ENCODE data around the gene RPL36.
"Not testable (repeated sequence)": the region's sequence is repeated elsewhere in the genome, so short reads cannot be mapped to it uniquely, and the experiment has no call there.

Gene RPL36

GRCh38 chr19:5698635-5699422 lies 8.7 kb downstream of the RPL36 start:
- Mint-ChIP-seq H3K27ac (no peak overlapping the region), H3K4me3 (no peak overlapping the region), H3K36me3 (ENCODE audit: low read depth) (peaks cover 20% of the 10 kb centered on the region), H3K4me1 (ENCODE audit: low read depth) (no peaks in the 10 kb centered on the region), H3K27me3 (ENCODE audit: low read depth) (no peaks in the 10 kb centered on the region), H3K9me3 (no peaks in the 10 kb centered on the region)

GRCh38 chr19:5700455-5701092 lies 10.5 kb downstream of the RPL36 start:
- no peaks in the 10 kb centered on the region for H3K4me1 Mint-ChIP-seq (ENCODE audit: low read depth)
- no peaks in the 10 kb centered on the region for H3K27me3 Mint-ChIP-seq (ENCODE audit: low read depth)
- no peak overlapping the region for H3K27ac Mint-ChIP-seq
- no peak overlapping the region for H3K4me3 Mint-ChIP-seq
- H3K9me3 Mint-ChIP-seq: no peaks in the 10 kb centered on the region
- peaks cover 19% of the 10 kb centered on the region for H3K36me3 Mint-ChIP-seq (ENCODE audit: low read depth)

- H3K36me3 Mint-ChIP-seq (ENCODE audit: low read depth): peaks cover 23% of the 10 kb centered on the region
- not testable (repeated sequence) for H3K27ac Mint-ChIP-seq; H3K27me3 Mint-ChIP-seq (ENCODE audit: low read depth); H3K9me3 Mint-ChIP-seq; H3K4me3 Mint-ChIP-seq; H3K4me1 Mint-ChIP-seq (ENCODE audit: low read depth)
Measured at GRCh38 chr19:5702053-5702410, 11.9 kb downstream of the RPL36 start.

GRCh38 chr19:5703819-5704818 lies 14.0 kb downstream of the RPL36 start:
- no peak overlapping the region for H3K27ac Mint-ChIP-seq
- no peak overlapping the region for H3K4me3 Mint-ChIP-seq
- H3K9me3 Mint-ChIP-seq: no peaks in the 10 kb centered on the region
- H3K27me3 Mint-ChIP-seq (ENCODE audit: low read depth): no peaks in the 10 kb centered on the region
- H3K36me3 Mint-ChIP-seq (ENCODE audit: low read depth): peaks cover 21% of the 10 kb centered on the region
- no peaks in the 10 kb centered on the region for H3K4me1 Mint-ChIP-seq (ENCODE audit: low read depth)

- Mint-ChIP-seq H3K9me3 (no peaks in the 10 kb centered on the region), H3K4me3 (no peak overlapping the region), H3K27me3 (ENCODE audit: low read depth) (no peaks in the 10 kb centered on the region), H3K36me3 (ENCODE audit: low read depth) (peaks cover 20% of the 10 kb centered on the region), H3K4me1 (ENCODE audit: low read depth) (no peaks in the 10 kb centered on the region), H3K27ac (no peak overlapping the region)
Measured at GRCh38 chr19:5705552-5705951, 15.5 kb downstream of the RPL36 start.

GRCh38 chr19:5706876-5707573 lies 16.9 kb downstream of the RPL36 start:
- Mint-ChIP-seq H3K4me1 (ENCODE audit: low read depth) (no peaks in the 10 kb centered on the region), H3K9me3 (no peaks in the 10 kb centered on the region), H3K4me3 (no peak overlapping the region), H3K27ac (no peak overlapping the region), H3K36me3 (ENCODE audit: low read depth) (peaks cover 15% of the 10 kb centered on the region), H3K27me3 (ENCODE audit: low read depth) (no peaks in the 10 kb centered on the region)

- peaks cover 19% of the 10 kb centered on the region for H3K36me3 Mint-ChIP-seq (ENCODE audit: low read depth)
- H3K27me3 Mint-ChIP-seq (ENCODE audit: low read depth): no peaks in the 10 kb centered on the region
- H3K27ac Mint-ChIP-seq: no peak overlapping the region
- no peaks in the 10 kb centered on the region for H3K9me3 Mint-ChIP-seq
- no peaks in the 10 kb centered on the region for H3K4me1 Mint-ChIP-seq (ENCODE audit: low read depth)
- H3K4me3 Mint-ChIP-seq: no peak overlapping the region
Measured at GRCh38 chr19:5707576-5708575, 17.8 kb downstream of the RPL36 start.

- H3K27ac Mint-ChIP-seq: no peak overlapping the region
- H3K4me3 Mint-ChIP-seq: no peak overlapping the region
- peaks cover 3% of the 10 kb centered on the region for H3K4me1 Mint-ChIP-seq (ENCODE audit: low read depth)
- peaks cover 21% of the 10 kb centered on the region for H3K36me3 Mint-ChIP-seq (ENCODE audit: low read depth)
- no peaks in the 10 kb centered on the region for H3K27me3 Mint-ChIP-seq (ENCODE audit: low read depth)
- H3K9me3 Mint-ChIP-seq: no peaks in the 10 kb centered on the region
Measured at GRCh38 chr19:5711025-5711424, 20.9 kb downstream of the RPL36 start.

- peaks cover 20% of the 10 kb centered on the region for H3K36me3 Mint-ChIP-seq (ENCODE audit: low read depth)
- no peak overlapping the region for H3K4me3 Mint-ChIP-seq
- H3K9me3 Mint-ChIP-seq: no peaks in the 10 kb centered on the region
- peaks cover 3% of the 10 kb centered on the region for H3K4me1 Mint-ChIP-seq (ENCODE audit: low read depth)
- no peak overlapping the region for H3K27ac Mint-ChIP-seq
- no peaks in the 10 kb centered on the region for H3K27me3 Mint-ChIP-seq (ENCODE audit: low read depth)
Measured at GRCh38 chr19:5711713-5712161, 21.6 kb downstream of the RPL36 start.

- Mint-ChIP-seq H3K36me3 (ENCODE audit: low read depth) (peaks cover 23% of the 10 kb centered on the region), H3K27ac (no peak overlapping the region), H3K4me1 (ENCODE audit: low read depth) (peaks cover 14% of the 10 kb centered on the region), H3K4me3 (no peak overlapping the region), H3K9me3 (no peaks in the 10 kb centered on the region), H3K27me3 (ENCODE audit: low read depth) (no peaks in the 10 kb centered on the region)
Measured at GRCh38 chr19:5713228-5713627, 23.1 kb downstream of the RPL36 start.

GRCh38 chr19:5714816-5715215 lies 24.7 kb downstream of the RPL36 start:
- H3K27me3 Mint-ChIP-seq (ENCODE audit: low read depth): no peaks in the 10 kb centered on the region
- H3K4me3 Mint-ChIP-seq: no peak overlapping the region
- no peak overlapping the region for H3K27ac Mint-ChIP-seq
- H3K4me1 Mint-ChIP-seq (ENCODE audit: low read depth): peaks cover 23% of the 10 kb centered on the region
- H3K9me3 Mint-ChIP-seq: no peaks in the 10 kb centered on the region
- H3K36me3 Mint-ChIP-seq (ENCODE audit: low read depth): peaks cover 25% of the 10 kb centered on the region

- peak overlapping the region; percentile 88 for H3K4me3 Mint-ChIP-seq
- peaks cover 22% of the 10 kb centered on the region for H3K36me3 Mint-ChIP-seq (ENCODE audit: low read depth)
- peaks cover 25% of the 10 kb centered on the region for H3K4me1 Mint-ChIP-seq (ENCODE audit: low read depth)
- no peaks in the 10 kb centered on the region for H3K9me3 Mint-ChIP-seq
- no peaks in the 10 kb centered on the region for H3K27me3 Mint-ChIP-seq (ENCODE audit: low read depth)
- H3K27ac Mint-ChIP-seq: peak overlapping the region; percentile 92
Measured at GRCh38 chr19:5717215-5717935, 27.3 kb downstream of the RPL36 start.

Measured in T-helper 1 cell treated with Interleukin-12 subunit alpha and Interleukin-12 subunit beta and Interleukin-4 antibody, amounts not matched to agents 30 μg/mL and 1 μg/mL, for 36 hours (primary cell).